Inflammatory macrophage treated with lipopolysaccharide for 1 hour (primary cell): ENCODE data around the gene MAN1C1.

Experiments
- DNase-seq, 2 donors: peaks; one replicate each; pipeline ENCODE4 v3.0.0-alpha.2; 2020 to 2022

The MAN1C1 gene

GRCh38 chr1:25744140-25744581 lies 127.6 kb downstream of the MAN1C1 start:
- DNase-seq = no peak

- DNase-seq = no peak
Observed at GRCh38 chr1:25744636-25745425, 128.2 kb downstream of the MAN1C1 start.

- DNase-seq = no peak
Observed at GRCh38 chr1:25746299-25747045, 129.9 kb downstream of the MAN1C1 start.

- DNase-seq = no peak
Observed at GRCh38 chr1:25747046-25747719, 130.6 kb downstream of the MAN1C1 start.

- DNase-seq = no peak
Observed at GRCh38 chr1:25748531-25749205, 132.1 kb downstream of the MAN1C1 start.

GRCh38 chr1:25750923-25751605 lies 134.5 kb downstream of the MAN1C1 start:
- DNase-seq = no peak

GRCh38 chr1:25754470-25755181 lies 138.0 kb downstream of the MAN1C1 start:
- no peak for DNase-seq

- no peak for DNase-seq
Observed at GRCh38 chr1:25755475-25756125, 139.0 kb downstream of the MAN1C1 start.

GRCh38 chr1:25756215-25756614 lies 139.6 kb downstream of the MAN1C1 start:
- no peak for DNase-seq

- no peak for DNase-seq
Observed at GRCh38 chr1:25757151-25757845, 140.7 kb downstream of the MAN1C1 start.

- no peak for DNase-seq
Observed at GRCh38 chr1:25757846-25758185, 141.2 kb downstream of the MAN1C1 start.

GRCh38 chr1:25758466-25759070 lies 142.0 kb downstream of the MAN1C1 start:
- DNase-seq = no peak

- no peak for DNase-seq
Observed at GRCh38 chr1:25760122-25760719, 143.6 kb downstream of the MAN1C1 start.

- no peak for DNase-seq
Observed at GRCh38 chr1:25760871-25761270, 144.3 kb downstream of the MAN1C1 start.

- DNase-seq = no peak
Observed at GRCh38 chr1:25763493-25763892, 146.9 kb downstream of the MAN1C1 start.

- no peak for DNase-seq
Observed at GRCh38 chr1:25765136-25765922, 148.7 kb downstream of the MAN1C1 start.

GRCh38 chr1:25765923-25766589 lies 149.5 kb downstream of the MAN1C1 start:
- DNase-seq = no peak

- no peak for DNase-seq
Observed at GRCh38 chr1:25766721-25767436, 150.3 kb downstream of the MAN1C1 start.
